Subcutaneous abdominal adipose tissue (tissue), 5 donors: ENCODE data around the gene ALDH6A1.
"Not testable (repeated sequence)": the region's sequence is repeated elsewhere in the genome, so short reads cannot be mapped to it uniquely, and the experiment has no call there.

Source experiments
- H3K27ac ChIP-seq: one replicate; pipeline ENCODE4 v1.7.0; 2013; ENCODE audit warnings: low read depth, mild to moderate bottlenecking, inconsistent platforms, low read length, moderate library complexity
- H3K27me3 ChIP-seq, 5 donors: one replicate each; pipeline ENCODE4 v1.7.0; 2013; ENCODE audit warnings: low read length in 5 of 5, inconsistent platforms in 1 of 5; ENCODE audit not compliant: control insufficient read depth in 5 of 5, insufficient read depth in 4 of 5
- H3K36me3 ChIP-seq, 5 donors: one replicate each; pipeline ENCODE4 v1.7.0; 2013; ENCODE audit warnings: low read length in 5 of 5; ENCODE audit not compliant: control insufficient read depth in 5 of 5, insufficient read depth in 5 of 5
- H3K4me1 ChIP-seq, 5 donors: one replicate each; pipeline ENCODE4 v1.7.0; 2013; ENCODE audit warnings: low read length in 5 of 5, mild to moderate bottlenecking in 3 of 5, moderate library complexity in 1 of 5; ENCODE audit not compliant: control insufficient read depth in 5 of 5, insufficient read depth in 5 of 5
- H3K4me3 ChIP-seq, 5 donors: one replicate each; pipeline ENCODE4 v1.7.0; 2013; ENCODE audit warnings: low read length in 5 of 5, low read depth in 1 of 5
- H3K9ac ChIP-seq, 5 donors: one replicate each; pipeline ENCODE4 v1.7.0; 2013; ENCODE audit warnings: low read length in 5 of 5, mild to moderate bottlenecking in 4 of 5, moderate library complexity in 3 of 5
- H3K9me3 ChIP-seq, 5 donors: one replicate each; pipeline ENCODE4 v1.7.0; 2013; ENCODE audit warnings: low read length in 5 of 5; ENCODE audit not compliant: control insufficient read depth in 5 of 5
- donor health status: healthy.
- donor health status: healthy.
- donor health status: healthy.
- donor health status: healthy.
- donor health status: healthy.

Gene ALDH6A1

GRCh38 chr14:74084277-74085046, at the start of gene ALDH6A1, which contains the start of gene LIN52:
Gene ALDH6A1 (minus strand): TSS chr14:74084453. CDS start chr14:74084394, 59 bp downstream.
Gene LIN52 (plus strand): TSS chr14:74084956. CDS start chr14:74084975, 19 bp downstream.
- Histone ChIP-seq H3K9ac (peak within 1 kb of the TSS; percentile 41 to 94 (median 82)), H3K9me3 (no peaks in the 10 kb centered on the region), H3K36me3 (no peaks in the 10 kb centered on the region), H3K27me3 (no peaks in the 10 kb centered on the region), H3K4me1 (peaks cover 0 to 39% (median 33%) of the 10 kb centered on the region in 5 donors), H3K4me3 (peak within 1 kb of the TSS; percentile 83 to 98 (median 97)), H3K27ac (peak within 1 kb of the TSS; percentile 74)

DNA sequence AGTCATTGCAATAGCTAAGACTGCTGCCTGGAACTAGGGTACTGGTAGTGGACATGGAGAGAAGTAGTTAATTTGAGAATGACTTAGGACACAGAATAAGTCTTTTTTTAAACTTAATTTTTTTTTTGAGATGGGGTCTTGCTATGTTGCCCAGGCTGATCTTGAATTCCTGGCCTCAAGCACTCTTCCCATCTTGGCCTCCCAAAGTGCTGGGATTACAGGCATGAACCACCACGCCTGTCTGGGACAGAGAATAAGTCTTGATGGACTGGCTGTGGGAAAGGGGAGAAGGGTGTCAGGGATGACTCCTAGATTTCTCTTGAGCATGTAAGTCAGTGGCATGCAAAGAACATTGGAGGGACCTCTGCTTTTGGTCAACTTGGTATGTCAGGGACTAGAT, 43.4 kb upstream of the ALDH6A1 start:
- H3K4me1 ChIP-seq, result no peaks in the 10 kb centered on the region
- no peak overlapping the region for H3K27ac ChIP-seq
- peaks cover 0 to 4% (median 0%) of the 10 kb centered on the region in 5 donors for H3K36me3 ChIP-seq
- H3K9ac ChIP-seq, result no peak overlapping the region
- H3K4me3 ChIP-seq, result no peak overlapping the region
- no peaks in the 10 kb centered on the region for H3K9me3 ChIP-seq
- no peaks in the 10 kb centered on the region for H3K27me3 ChIP-seq

GRCh38 chr14:74126315-74127013, 42.2 kb upstream of the ALDH6A1 start:
- no peaks in the 10 kb centered on the region for H3K27me3 ChIP-seq

DNA sequence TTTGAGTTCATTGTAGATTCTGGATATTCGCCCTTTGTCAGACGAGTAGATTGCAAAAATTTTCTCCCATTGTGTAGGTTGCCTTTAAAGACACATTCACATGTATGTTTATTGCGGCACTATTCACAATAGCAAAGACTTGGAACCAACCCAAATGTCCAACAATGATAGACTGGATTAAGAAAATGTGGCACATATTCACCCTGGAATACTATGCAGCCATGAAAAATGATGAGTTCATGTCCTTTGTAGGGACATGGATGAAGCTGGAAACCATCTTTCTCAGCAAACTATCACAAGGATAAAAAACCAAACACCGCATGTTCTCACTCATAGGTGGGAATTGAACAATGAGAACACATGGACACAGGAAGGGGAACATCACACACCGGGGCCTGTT, 41.2 kb upstream of the ALDH6A1 start:
- not testable (repeated sequence) for H3K27ac ChIP-seq, H3K4me3 ChIP-seq, H3K36me3 ChIP-seq, H3K27me3 ChIP-seq, H3K9ac ChIP-seq, H3K4me1 ChIP-seq, H3K9me3 ChIP-seq

More at GRCh38 chr14:74126315-74127013, 42.2 kb upstream of the ALDH6A1 start:
- Histone ChIP-seq H3K9me3 (no peaks in the 10 kb centered on the region), H3K27ac (no peak overlapping the region), H3K36me3 (peaks cover 0 to 4% (median 0%) of the 10 kb centered on the region in 5 donors), H3K9ac (no peak overlapping the region), H3K4me3 (no peak overlapping the region), H3K4me1 (no peaks in the 10 kb centered on the region)

DNA sequence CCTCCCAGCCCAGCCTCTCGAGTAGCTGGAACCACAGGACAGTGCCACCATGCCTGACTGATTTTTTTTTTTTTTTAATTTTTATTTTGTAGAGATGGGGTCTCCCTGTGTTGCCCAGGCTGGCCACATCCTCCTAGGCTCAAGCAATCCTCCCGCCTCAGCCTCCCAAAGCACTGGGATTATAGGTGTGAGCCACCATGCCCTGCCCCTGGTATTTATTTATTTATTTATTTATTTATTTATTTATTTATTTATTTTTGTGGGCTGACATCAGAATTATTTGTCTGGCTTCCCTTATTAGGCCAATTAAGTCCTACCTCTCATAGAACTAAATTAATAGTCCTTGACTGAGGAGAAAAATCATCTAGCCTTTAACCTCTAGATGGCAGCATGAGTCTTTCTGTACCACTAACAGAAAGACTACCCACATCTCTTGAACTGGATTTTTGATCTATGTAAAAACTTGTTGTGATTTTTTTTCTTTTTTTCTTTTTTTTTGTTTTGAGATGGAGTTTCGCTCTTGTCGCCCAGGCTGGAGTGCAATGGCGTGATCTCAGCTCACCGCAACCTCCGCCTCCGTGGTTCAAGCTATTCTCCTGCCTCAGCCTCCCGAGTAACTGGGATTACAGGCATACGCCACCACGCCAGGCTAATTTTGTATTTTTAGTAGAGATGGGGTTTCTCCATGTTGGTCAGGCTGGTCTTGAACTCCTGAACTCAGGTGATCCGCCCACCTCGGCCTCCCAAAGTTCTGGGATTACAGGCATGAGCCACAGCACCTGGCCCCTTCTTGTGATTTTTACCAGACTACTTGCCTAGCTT, 27.4 kb upstream of the ALDH6A1 start:
- H3K4me1 ChIP-seq, H3K9ac ChIP-seq, H3K27ac ChIP-seq, H3K4me3 ChIP-seq, H3K9me3 ChIP-seq, H3K27me3 ChIP-seq: not testable (repeated sequence)
- peaks cover 2 to 25% (median 12%) of the 10 kb centered on the region in 5 donors for H3K36me3 ChIP-seq

DNA sequence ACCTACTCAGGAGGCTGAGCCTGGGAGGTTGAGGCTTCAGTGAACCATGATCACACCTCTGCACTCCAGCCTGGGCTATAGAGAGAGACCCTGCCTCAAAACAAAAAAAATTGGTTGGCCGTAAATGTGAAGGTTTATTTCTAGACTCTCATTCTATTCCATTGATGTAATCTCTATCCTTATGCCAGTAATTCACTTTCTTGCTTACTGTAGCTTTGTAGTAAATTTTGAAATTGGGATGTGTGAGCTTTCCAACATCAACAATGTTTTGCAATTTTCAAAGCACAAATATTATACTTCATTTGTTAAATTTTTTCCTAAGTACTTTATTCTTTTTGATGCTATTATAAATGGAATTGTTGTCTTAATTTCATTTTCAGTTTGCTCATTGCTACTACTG, 25.1 kb upstream of the ALDH6A1 start:
- no peaks in the 10 kb centered on the region for H3K4me1 ChIP-seq
- H3K27me3 ChIP-seq, result no peaks in the 10 kb centered on the region
- H3K4me3 ChIP-seq, result no peak overlapping the region
- no peak overlapping the region for H3K27ac ChIP-seq
- H3K36me3 ChIP-seq, result peaks cover 2 to 29% (median 12%) of the 10 kb centered on the region in 5 donors
- no peaks in the 10 kb centered on the region for H3K9me3 ChIP-seq
- no peak overlapping the region for H3K9ac ChIP-seq

DNA sequence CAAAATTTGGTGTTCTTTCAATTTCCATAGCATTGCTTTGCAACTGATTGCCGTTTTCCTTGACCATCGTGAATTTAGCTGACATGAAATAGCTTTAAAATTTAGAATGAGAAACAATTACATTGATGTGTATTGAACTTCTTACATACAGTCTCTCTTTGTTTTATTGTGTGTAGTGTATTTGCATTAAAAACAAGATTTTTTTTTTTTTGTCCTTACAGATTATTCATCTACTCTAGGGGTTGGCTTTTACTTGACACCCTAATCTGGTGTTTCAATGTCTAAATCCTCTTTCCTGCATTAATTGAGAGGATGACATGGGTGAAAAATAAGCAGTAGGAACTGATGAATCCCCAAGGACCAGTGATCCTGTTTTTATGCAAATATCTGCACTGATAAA, 21.1 kb upstream of the ALDH6A1 start:
- H3K27ac ChIP-seq, result no peak overlapping the region
- no peaks in the 10 kb centered on the region for H3K4me1 ChIP-seq
- H3K36me3 ChIP-seq, result peaks cover 2 to 39% (median 23%) of the 10 kb centered on the region in 5 donors
- no peak overlapping the region for H3K9ac ChIP-seq
- H3K9me3 ChIP-seq, result no peaks in the 10 kb centered on the region
- no peaks in the 10 kb centered on the region for H3K27me3 ChIP-seq
- no peak overlapping the region for H3K4me3 ChIP-seq

DNA sequence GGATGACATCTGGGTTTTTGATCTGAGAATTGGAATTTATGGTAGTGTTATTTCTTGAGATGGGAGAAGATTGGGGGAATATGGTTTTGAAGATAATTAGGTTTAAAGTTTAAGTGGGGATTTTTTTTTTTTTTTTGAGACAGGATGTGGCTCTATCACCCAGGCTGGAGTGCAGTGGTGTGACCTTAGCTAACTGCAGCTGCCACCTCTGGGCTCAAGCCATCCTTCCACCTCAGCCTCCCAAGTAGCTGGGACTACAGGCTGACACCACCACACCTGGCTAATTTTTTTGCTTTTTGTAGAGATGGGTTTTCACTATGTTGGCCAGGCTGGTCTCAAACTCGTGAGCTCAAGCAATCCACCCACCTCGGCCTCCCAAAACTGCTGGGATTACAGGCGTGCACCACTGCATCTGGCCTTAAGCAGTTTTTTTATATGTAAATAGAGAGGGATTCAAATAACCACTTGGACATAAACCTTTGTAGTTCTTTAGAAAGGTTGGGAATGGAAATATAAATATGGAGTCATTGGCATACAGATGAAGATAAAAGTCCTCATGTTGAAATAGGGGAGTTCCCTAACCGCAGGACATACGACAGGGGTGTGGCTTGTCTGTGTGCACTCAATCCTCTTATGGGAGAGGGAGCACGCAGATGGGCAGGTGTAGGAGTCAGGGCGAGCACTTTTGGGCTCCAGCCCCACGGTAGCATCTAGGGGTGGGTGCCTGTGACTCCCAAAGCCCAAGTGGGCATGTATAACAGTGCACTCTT, 5.2 kb upstream of the ALDH6A1 start:
- no peak overlapping the region for H3K27ac ChIP-seq
- H3K9me3 ChIP-seq, result no peaks in the 10 kb centered on the region
- peaks cover 2 to 17% (median 3%) of the 10 kb centered on the region in 5 donors for H3K36me3 ChIP-seq
- no peak overlapping the region for H3K4me3 ChIP-seq
- no peaks in the 10 kb centered on the region for H3K27me3 ChIP-seq
- H3K4me1 ChIP-seq, result peaks cover 0 to 13% (median 11%) of the 10 kb centered on the region in 5 donors
- H3K9ac ChIP-seq, result no peak overlapping the region

GRCh38 chr14:74085828-74086227, 1.6 kb upstream of the ALDH6A1 start:
- peak overlapping the region; percentile 71 to 97 (median 86) for H3K4me3 ChIP-seq
- no peak overlapping the region for H3K9ac ChIP-seq
- peaks cover 0 to 37% (median 29%) of the 10 kb centered on the region in 5 donors for H3K4me1 ChIP-seq
- H3K27ac ChIP-seq, result no peak overlapping the region
- H3K9me3 ChIP-seq, result no peaks in the 10 kb centered on the region
- H3K27me3 ChIP-seq, result no peaks in the 10 kb centered on the region
- H3K36me3 ChIP-seq, result peaks cover 0 to 1% (median 0%) of the 10 kb centered on the region in 5 donors
